T-helper 9 cell (primary cell): ENCODE results near the gene AUH.

Source experiments
- DNase-seq: peaks from one replicate; pipeline ENCODE4 v3.0.0-alpha.2; 2020

AUH gene

GRCh38 chr9:91185193-91185886, 176.4 kb downstream of the AUH start:
- no peak for DNase-seq

GRCh38 chr9:91182429-91183225, 179.1 kb downstream of the AUH start:
- no peak for DNase-seq

- DNase-seq: no peak
These were observed 180.2 kb downstream of the AUH start for GRCh38 chr9:91181541-91181940.

GRCh38 chr9:91180930-91181268, 180.8 kb downstream of the AUH start:
- DNase-seq: no peak

- DNase-seq: no peak
These were observed 181.3 kb downstream of the AUH start for GRCh38 chr9:91180240-91180929.

DNA sequence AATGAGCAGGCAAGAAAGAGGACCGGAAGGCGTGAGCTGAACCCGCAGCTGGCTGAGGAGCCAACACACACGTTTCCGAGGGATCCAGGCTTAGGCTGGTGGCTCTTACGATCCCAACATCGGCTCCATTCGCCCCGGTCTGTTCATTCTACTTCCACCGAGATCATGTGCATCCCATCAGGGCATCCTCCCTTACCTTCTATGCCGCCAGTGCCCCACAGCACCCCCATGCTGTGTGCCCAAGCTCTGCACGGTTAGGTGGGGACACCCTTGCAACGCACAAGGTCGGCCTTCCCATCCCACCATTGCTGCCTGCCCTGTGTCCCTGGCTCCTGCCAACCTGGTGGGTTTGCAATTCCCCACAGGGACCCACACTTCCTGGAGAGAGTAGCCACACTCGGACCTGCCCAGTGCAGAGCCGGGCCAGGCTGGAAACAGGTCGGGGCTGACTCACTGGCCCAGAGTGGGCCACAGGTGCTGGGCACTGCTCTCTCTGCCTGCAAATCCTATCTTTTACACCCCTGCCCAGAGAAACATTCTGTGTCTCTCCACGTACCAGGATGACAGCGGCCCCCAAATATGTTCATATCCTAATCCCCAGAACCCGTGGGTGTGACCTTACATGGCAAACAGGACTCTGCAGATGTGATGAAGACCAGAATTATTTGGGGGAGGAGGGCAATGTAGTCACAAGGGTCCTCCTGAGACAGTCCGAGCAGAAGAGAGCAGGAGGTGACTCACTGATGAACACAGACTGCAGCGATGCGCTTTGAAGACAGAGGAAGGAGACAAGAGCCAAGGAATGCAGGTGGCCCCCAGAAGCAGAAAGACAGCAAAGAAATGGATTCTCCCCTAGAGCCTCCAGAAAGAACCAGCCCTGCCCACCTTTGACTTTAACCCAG, 182.2 kb downstream of the AUH start:
- no peak for DNase-seq

DNA sequence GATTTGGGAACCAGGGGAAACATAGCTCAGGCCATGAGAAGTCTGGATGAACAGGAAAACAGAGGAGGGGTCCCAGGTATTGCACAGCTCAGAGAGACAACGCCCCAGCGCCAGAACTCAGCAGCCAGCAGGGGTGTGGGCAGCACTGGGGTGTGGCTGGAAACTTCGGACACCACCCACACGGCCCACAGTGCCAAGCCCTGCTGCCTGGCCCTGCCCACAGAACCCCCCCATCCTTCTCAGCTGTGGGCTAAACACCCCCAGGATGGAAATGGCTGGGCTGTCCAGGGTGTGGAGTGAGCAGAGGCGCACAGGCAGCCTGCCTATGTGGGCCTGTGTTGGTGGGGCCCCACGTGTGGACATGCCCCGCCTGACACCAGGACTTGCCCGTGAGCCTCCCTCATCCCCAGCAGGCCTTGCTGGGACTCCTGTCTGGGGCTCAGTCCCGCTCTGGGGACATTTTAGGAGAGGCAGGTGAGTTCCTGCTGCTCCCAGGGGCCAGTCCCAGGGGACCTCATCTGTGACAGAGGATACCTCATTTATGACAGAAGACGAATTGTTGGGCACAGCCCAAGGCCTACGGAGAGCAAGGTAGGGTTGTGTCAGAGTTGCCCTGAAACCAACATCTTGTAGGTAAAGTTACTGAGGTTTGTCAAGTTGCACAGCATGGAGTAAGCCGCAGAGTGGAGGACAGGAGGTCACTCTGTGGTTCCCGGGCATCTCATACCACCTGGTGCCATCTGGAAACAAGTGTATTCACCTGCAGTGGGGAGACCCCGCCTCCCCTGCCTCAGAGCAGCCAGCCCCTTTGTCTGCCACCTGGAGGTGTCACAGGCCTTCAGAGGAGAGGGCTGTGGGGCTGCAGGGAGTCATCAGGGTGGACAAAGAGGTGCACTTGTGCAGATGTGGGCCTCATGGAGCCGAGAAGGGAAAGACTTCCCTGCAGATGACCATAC, 183.2 kb downstream of the AUH start:
- DNase-seq: no peak

GRCh38 chr9:91177661-91178280, 183.9 kb downstream of the AUH start:
- no peak for DNase-seq

DNA sequence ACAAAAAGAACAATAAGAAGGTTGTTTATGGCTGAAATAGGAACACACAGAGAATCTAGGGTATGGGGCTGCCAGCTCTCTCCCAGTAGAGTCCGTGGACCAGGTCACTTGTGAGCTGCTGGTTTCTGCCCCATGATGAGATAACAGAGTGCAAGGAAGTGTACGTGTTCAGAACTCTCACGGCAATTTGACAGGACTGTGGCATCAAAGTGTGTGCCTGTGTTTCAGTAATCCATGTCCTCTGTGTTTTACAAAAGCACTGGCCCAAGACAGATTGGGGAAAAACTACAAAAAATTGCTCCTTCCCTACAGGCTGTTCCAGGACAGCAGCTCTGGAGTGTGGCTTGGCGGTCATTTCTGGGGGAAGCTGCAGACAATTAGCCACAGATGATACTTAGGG, 184.6 kb downstream of the AUH start:
- no peak for DNase-seq

- no peak for DNase-seq
These were observed 185.3 kb downstream of the AUH start for GRCh38 chr9:91176426-91176825.

DNA sequence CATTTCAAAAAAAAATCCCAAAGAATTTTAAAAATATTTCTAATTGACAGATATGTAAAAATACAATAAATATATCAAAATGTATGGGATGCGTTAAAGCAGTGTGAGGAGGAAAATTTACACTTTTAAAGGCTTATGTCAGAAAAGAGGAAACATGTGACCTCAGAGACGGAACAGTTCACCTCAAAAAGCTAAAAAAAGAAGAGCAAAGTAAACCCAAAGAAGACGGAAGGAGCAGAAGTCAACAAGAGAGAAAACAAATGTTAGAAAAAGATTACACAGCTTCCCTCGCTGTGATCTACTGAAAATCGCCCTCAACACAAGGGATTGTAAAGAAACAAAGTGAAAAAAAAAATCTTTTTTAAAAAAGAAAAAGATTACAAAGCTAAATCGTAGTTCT, 186.9 kb downstream of the AUH start:
- DNase-seq: no peak

DNA sequence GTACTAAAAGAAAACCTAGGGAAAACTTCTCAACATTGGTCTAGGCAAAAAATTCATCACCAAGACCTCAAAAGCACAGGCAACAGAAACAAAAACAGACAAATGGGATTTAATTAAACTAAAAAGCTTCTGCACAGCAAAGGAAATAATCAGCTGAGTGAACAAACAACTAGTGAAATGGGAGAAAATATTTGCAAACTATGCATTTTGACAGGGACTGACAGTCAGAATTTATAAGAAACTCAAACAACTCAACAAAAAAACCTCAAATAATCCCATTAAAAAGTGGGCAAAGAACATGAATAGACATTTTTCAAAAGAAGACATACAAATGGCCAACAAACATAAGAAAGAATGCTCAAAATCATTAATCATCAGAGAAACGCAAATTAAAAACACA, 189.4 kb downstream of the AUH start:
- no peak for DNase-seq

DNA sequence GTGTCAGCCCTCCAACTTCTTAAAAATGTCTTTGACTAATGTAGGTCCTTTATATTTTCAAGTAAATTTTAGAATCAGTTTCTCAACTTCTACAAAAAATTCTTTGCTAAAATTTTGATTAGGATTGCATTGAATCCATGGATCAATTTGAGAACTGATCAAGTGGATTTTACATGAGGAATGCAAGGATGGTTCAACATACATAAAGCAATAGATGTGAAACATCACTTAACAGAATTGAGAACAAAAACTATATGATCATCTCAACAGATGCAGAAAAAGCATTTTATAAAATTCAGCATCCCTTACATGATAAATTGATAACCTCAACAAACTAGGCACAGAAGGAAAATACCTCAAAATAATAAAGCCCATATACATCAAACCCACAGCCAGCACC, 190.8 kb downstream of the AUH start:
- no peak for DNase-seq

- DNase-seq: no peak
These were observed 194.8 kb downstream of the AUH start for GRCh38 chr9:91166796-91167366.

GRCh38 chr9:91164724-91165520, 196.8 kb downstream of the AUH start:
- peak; percentile 28 for DNase-seq
